ENCODE results near the gene BLM.

Gene BLM

DNA sequence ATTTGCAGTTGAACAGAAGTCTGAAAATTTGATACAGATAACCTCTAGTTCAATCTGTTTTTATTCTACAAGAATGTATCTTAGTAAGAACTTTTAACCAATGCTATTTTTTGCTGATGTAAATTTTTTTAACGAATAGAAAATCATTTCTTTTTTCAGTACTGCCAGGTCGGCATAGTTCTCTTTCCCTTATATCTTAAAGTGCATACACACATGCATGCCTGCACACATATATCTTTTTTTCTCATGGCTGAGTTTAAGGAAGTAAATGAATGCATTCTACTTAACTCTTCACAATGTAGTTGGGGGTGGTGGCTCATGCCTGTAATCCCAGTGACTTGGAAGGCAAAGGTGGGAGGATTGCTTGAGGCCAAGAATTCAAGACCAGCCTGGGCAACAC lies 48.4 kb downstream of the BLM start:
- Histone ChIP-seq H4K20me1 (ENCODE audit: insufficient read depth) (no peaks in the 10 kb centered on the region), H2AFZ (ENCODE audit: low read depth) (no peak overlapping the region), H3K36me3 (ENCODE audit: insufficient read depth) (peaks cover 6% of the 10 kb centered on the region; the same call in 1 of the 2 replicates), H3K27ac (no peak overlapping the region), H3K4me2 (no peak overlapping the region), H3K27me3 (ENCODE audit: insufficient read depth, low read depth) (no peaks in the 10 kb centered on the region), H3K79me2 (ENCODE audit: insufficient read depth, low read depth) (no peaks in the 10 kb centered on the region), H3K4me1 (ENCODE audit: low read depth, poor library complexity, severe bottlenecking) (no peaks in the 10 kb centered on the region), H3K9ac (no peak overlapping the region), H3K4me3 (IDR thresholded peaks at IDR 0.05; ENCODE audit: insufficient read depth, low read depth, low read length) (no peak overlapping the region)
- no peak for TF ChIP-seq CTCF (conservative IDR thresholded peaks at IDR 0.05; ENCODE audit: low read depth, low read length)

DNA sequence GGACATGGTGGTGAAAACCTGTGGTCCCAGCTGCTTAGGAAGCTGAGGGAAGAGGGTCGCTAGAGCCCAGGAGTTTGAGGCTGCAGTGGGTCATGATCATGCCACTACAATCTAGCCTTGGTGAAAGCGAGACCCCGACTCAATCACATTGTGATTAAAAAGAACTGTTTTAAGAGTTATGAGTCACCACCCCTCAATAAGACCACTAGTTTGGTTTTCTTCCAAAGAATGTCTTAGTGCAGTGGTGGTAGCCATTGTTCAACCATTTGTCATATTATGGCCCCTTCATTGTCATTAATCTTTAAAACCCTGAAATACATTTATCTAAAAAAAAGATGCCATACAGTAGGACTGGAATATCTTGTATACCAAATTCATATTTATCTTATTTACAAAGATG lies 48.8 kb downstream of the BLM start:
- no peak for TF ChIP-seq CTCF (conservative IDR thresholded peaks at IDR 0.05; ENCODE audit: low read depth, low read length)
- no peak overlapping the region for H3K4me2 ChIP-seq

GRCh38 chr15:90769375-90769774 lies 52.2 kb downstream of the BLM start:
- Histone ChIP-seq H3K4me1 (ENCODE audit: low read depth, poor library complexity, severe bottlenecking) (peaks cover 8% of the 10 kb centered on the region), H3K4me3 (IDR thresholded peaks at IDR 0.05; ENCODE audit: insufficient read depth, low read depth, low read length) (no peak overlapping the region), H3K27me3 (ENCODE audit: insufficient read depth, low read depth) (no peaks in the 10 kb centered on the region), H3K4me2 (no peak overlapping the region), H4K20me1 (ENCODE audit: insufficient read depth) (no peaks in the 10 kb centered on the region), H3K36me3 (ENCODE audit: insufficient read depth) (no peaks in the 10 kb centered on the region; the same call in 1 of the 2 replicates), H3K27ac (no peak overlapping the region), H3K9ac (no peak overlapping the region), H3K79me2 (ENCODE audit: insufficient read depth, low read depth) (no peaks in the 10 kb centered on the region), H2AFZ (ENCODE audit: low read depth) (no peak overlapping the region)
- no peak for TF ChIP-seq CTCF (conservative IDR thresholded peaks at IDR 0.05; ENCODE audit: low read depth, low read length)

More for the DNA sequence above, 48.8 kb downstream of the BLM start:
- Histone ChIP-seq H3K36me3 (ENCODE audit: insufficient read depth) (peaks cover 1% of the 10 kb centered on the region; the same call in 1 of the 2 replicates), H4K20me1 (ENCODE audit: insufficient read depth) (no peaks in the 10 kb centered on the region), H3K27me3 (ENCODE audit: insufficient read depth, low read depth) (no peaks in the 10 kb centered on the region), H3K79me2 (ENCODE audit: insufficient read depth, low read depth) (no peaks in the 10 kb centered on the region), H3K4me3 (IDR thresholded peaks at IDR 0.05; ENCODE audit: insufficient read depth, low read depth, low read length) (no peak overlapping the region), H2AFZ (ENCODE audit: low read depth) (no peak overlapping the region), H3K4me1 (ENCODE audit: low read depth, poor library complexity, severe bottlenecking) (no peaks in the 10 kb centered on the region), H3K27ac (no peak overlapping the region), H3K9ac (no peak overlapping the region)

GRCh38 chr15:90773485-90773884 lies 56.3 kb downstream of the BLM start:
- Histone ChIP-seq H3K4me1 (ENCODE audit: low read depth, poor library complexity, severe bottlenecking) (peaks cover 8% of the 10 kb centered on the region), H3K36me3 (ENCODE audit: insufficient read depth) (no peaks in the 10 kb centered on the region; the same call in 1 of the 2 replicates), H4K20me1 (ENCODE audit: insufficient read depth) (no peaks in the 10 kb centered on the region), H3K4me3 (IDR thresholded peaks at IDR 0.05; ENCODE audit: insufficient read depth, low read depth, low read length) (no peak overlapping the region), H3K79me2 (ENCODE audit: insufficient read depth, low read depth) (no peaks in the 10 kb centered on the region), H3K4me2 (no peak overlapping the region), H3K9ac (no peak overlapping the region), H2AFZ (ENCODE audit: low read depth) (no peak overlapping the region), H3K27ac (no peak overlapping the region), H3K27me3 (ENCODE audit: insufficient read depth, low read depth) (no peaks in the 10 kb centered on the region)
- no peak for TF ChIP-seq CTCF (conservative IDR thresholded peaks at IDR 0.05; ENCODE audit: low read depth, low read length)
